GM12872 (cell line): Measurements from ENCODE around the gene SEC31B.

Experiments
- CTCF ChIP-seq: IDR thresholded peaks from 3 replicates; pipeline ENCODE4 v1.5.1; 2011; ENCODE audit warnings: low read depth, mild to moderate bottlenecking, low read length, moderate library complexity; ENCODE audit not compliant: insufficient read depth

SEC31B gene, protein sequence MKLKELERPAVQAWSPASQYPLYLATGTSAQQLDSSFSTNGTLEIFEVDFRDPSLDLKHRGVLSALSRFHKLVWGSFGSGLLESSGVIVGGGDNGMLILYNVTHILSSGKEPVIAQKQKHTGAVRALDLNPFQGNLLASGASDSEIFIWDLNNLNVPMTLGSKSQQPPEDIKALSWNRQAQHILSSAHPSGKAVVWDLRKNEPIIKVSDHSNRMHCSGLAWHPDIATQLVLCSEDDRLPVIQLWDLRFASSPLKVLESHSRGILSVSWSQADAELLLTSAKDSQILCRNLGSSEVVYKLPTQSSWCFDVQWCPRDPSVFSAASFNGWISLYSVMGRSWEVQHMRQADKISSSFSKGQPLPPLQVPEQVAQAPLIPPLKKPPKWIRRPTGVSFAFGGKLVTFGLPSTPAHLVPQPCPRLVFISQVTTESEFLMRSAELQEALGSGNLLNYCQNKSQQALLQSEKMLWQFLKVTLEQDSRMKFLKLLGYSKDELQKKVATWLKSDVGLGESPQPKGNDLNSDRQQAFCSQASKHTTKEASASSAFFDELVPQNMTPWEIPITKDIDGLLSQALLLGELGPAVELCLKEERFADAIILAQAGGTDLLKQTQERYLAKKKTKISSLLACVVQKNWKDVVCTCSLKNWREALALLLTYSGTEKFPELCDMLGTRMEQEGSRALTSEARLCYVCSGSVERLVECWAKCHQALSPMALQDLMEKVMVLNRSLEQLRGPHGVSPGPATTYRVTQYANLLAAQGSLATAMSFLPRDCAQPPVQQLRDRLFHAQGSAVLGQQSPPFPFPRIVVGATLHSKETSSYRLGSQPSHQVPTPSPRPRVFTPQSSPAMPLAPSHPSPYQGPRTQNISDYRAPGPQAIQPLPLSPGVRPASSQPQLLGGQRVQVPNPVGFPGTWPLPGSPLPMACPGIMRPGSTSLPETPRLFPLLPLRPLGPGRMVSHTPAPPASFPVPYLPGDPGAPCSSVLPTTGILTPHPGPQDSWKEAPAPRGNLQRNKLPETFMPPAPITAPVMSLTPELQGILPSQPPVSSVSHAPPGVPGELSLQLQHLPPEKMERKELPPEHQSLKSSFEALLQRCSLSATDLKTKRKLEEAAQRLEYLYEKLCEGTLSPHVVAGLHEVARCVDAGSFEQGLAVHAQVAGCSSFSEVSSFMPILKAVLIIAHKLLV

GRCh38 chr10:100519311-100520051 lies at the start of gene SEC31B:
TSS of gene SEC31B (minus strand) at chr10:100519861. CDS start at chr10:100516952, 2,909 bp downstream.
- TF ChIP-seq CTCF = no peak

- TF ChIP-seq CTCF = no peak
Measured at GRCh38 chr10:100568912-100569311, 49.3 kb upstream of the SEC31B start.

- TF ChIP-seq CTCF = no peak
Measured at GRCh38 chr10:100567826-100568225, 48.2 kb upstream of the SEC31B start.

DNA sequence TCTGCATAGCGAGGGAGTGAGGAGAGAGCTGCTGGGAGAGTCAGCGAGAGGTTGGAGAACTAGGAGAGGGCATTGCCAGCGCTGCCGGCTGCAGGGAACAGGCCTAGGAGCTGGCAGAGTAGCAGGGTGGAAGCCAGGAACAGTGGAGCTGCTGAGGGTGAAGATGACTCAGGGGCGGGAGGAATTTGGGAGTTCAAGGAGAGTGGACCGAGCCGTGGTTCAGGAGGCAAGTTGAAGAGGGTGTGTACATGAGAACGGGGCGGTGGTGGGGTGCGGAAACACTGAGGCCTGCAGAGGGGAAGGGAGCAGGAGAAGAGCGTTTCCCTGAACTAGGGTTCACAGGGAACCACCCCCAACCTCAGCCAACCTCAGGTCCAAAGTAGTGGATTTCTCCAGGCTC lies 47.6 kb upstream of the SEC31B start:
- TF ChIP-seq CTCF = no peak

- no peak for TF ChIP-seq CTCF
Measured at GRCh38 chr10:100566561-100566960, 46.9 kb upstream of the SEC31B start.

GRCh38 chr10:100565206-100565985 lies 45.7 kb upstream of the SEC31B start:
- no peak for TF ChIP-seq CTCF
